CD14-positive monocyte (primary cell): ENCODE measurements around the gene ADAMTS17. TPM values are rescaled to one million over a fixed set of nuclear protein-coding genes. Genes with fewer than 3 reads are reported as not detected.
A peak's percentile ranks its signal among the peaks of the same experiment; 100 is the strongest.

Experiments used
- DNase-seq, 3 donors: peaks; one replicate each; pipeline ENCODE4 v3.0.0-alpha.2; 2011 to 2022
- H2AFZ ChIP-seq: 2 replicates; pipeline ENCODE4 v1.6.0; 2012; ENCODE audit warnings: mild to moderate bottlenecking, low read depth, low read length, inconsistent platforms; ENCODE audit not compliant: insufficient read depth, poor library complexity, severe bottlenecking
- H3K27ac ChIP-seq, 2 donors: 1 replicate in 1 of 2; 2 replicates in 1 of 2; pipeline ENCODE4 v1.5.1; 2012 to 2013; ENCODE audit warnings: low read length in 2 of 2, control low read depth in 1 of 2, inconsistent platforms in 1 of 2, low read depth in 1 of 2, mild to moderate bottlenecking in 1 of 2
- H3K27me3 ChIP-seq, 2 donors: one replicate each; pipeline versions ENCODE4 v1.6.0 to v1.6.1; 2011 to 2013; ENCODE audit warnings: low read length in 2 of 2; ENCODE audit not compliant: control insufficient read depth in 2 of 2, insufficient read depth in 2 of 2
- H3K36me3 ChIP-seq, 2 donors: replicated peaks in 1 of 2; 1 replicate in 1 of 2; 2 replicates in 1 of 2; pipeline versions ENCODE4 v1.5.1 to v1.6.1; 2012 to 2013; ENCODE audit warnings: low read length in 2 of 2, control low read depth in 1 of 2, inconsistent platforms in 1 of 2, mild to moderate bottlenecking in 1 of 2; ENCODE audit not compliant: insufficient read depth in 2 of 2, control insufficient read depth in 1 of 2
- H3K4me1 ChIP-seq, 2 donors: 1 replicate in 1 of 2; 2 replicates in 1 of 2; pipeline versions ENCODE4 v1.5.1 to v1.6.1; 2012 to 2013; ENCODE audit warnings: low read length in 2 of 2, control low read depth in 1 of 2, inconsistent platforms in 1 of 2, mild to moderate bottlenecking in 1 of 2, moderate library complexity in 1 of 2; ENCODE audit not compliant: insufficient read depth in 2 of 2, control insufficient read depth in 1 of 2
- H3K4me2 ChIP-seq: replicated peaks from 2 replicates; pipeline ENCODE3; 2012; ENCODE audit warnings: low read length, moderate library complexity, mild to moderate bottlenecking; ENCODE audit not compliant: poor library complexity, severe bottlenecking; ENCODE audit errors: extremely low read depth
- H3K4me3 ChIP-seq, 3 experiments: fragments of 200-600 bp in 1 of 3; sonication (generic) in 1 of 3; replicated peaks in 1 of 3; 1 replicate in 2 of 3; 2 replicates in 1 of 3; pipeline ENCODE4 v1.5.1; 2011 to 2013; ENCODE audit warnings: low read length in 3 of 3, mild to moderate bottlenecking in 3 of 3, control low read depth in 2 of 3, low read depth in 2 of 3, inconsistent platforms in 1 of 3, moderate library complexity in 1 of 3
- H3K79me2 ChIP-seq: 2 replicates; pipeline ENCODE4 v1.6.0; 2012; ENCODE audit warnings: mild to moderate bottlenecking, control low read depth, inconsistent platforms, low read length, moderate library complexity; ENCODE audit not compliant: insufficient read depth
- H3K9ac ChIP-seq: 2 replicates; pipeline ENCODE4 v1.6.0; 2017; ENCODE audit warnings: low read length, mild to moderate bottlenecking; ENCODE audit not compliant: insufficient read depth, poor library complexity, severe bottlenecking
- H3K9me3 ChIP-seq, 2 donors: replicated peaks in 1 of 2; 1 replicate in 1 of 2; 2 replicates in 1 of 2; pipeline versions ENCODE4 v1.5.1 to v1.6.1; 2012 to 2013; ENCODE audit warnings: low read length in 2 of 2, control low read depth in 1 of 2; ENCODE audit not compliant: control insufficient read depth in 1 of 2, insufficient read depth in 1 of 2
- H4K20me1 ChIP-seq: 2 replicates; pipeline ENCODE4 v1.6.0; 2012; ENCODE audit warnings: mild to moderate bottlenecking, low read length, control low read depth, moderate library complexity; ENCODE audit not compliant: insufficient read depth
- H3K27ac Mint-ChIP-seq, 7 donors: one replicate each; pipeline ENCODE4 v1.8.0; 2020; ENCODE audit warnings: mild to moderate bottlenecking in 7 of 7, mixed read lengths in 7 of 7, moderate library complexity in 6 of 7, inconsistent platforms in 2 of 7
- H3K27me3 Mint-ChIP-seq, 3 donors: one replicate each; pipeline ENCODE4 v1.8.0; 2021 to 2022; ENCODE audit warnings: low read depth in 3 of 3, mild to moderate bottlenecking in 3 of 3, mixed read lengths in 3 of 3, moderate library complexity in 3 of 3, inconsistent platforms in 1 of 3
- H3K36me3 Mint-ChIP-seq, 2 donors: one replicate each; pipeline ENCODE4 v1.8.0; 2020; ENCODE audit warnings: mixed read lengths in 2 of 2, inconsistent platforms in 1 of 2, mild to moderate bottlenecking in 1 of 2
- H3K4me1 Mint-ChIP-seq: one replicate; pipeline ENCODE4 v1.8.0; 2020; ENCODE audit warnings: mild to moderate bottlenecking, mixed read lengths
- H3K4me3 Mint-ChIP-seq, 2 donors: one replicate each; pipeline ENCODE4 v1.8.0; 2020; ENCODE audit warnings: mild to moderate bottlenecking in 2 of 2, mixed read lengths in 2 of 2, moderate library complexity in 1 of 2
- H3K9me3 Mint-ChIP-seq, 7 donors: one replicate each; pipeline ENCODE4 v1.8.0; 2020 to 2022; ENCODE audit warnings: mixed read lengths in 7 of 7, mild to moderate bottlenecking in 6 of 7, moderate library complexity in 6 of 7, inconsistent platforms in 2 of 7
- CTCF ChIP-seq: fragments of 200-600 bp; IDR thresholded peaks from one replicate; pipeline ENCODE4 v1.8.0; 2022; ENCODE audit warnings: antibody characterized with exemption, mild to moderate bottlenecking
- WGBS: methylation state at CpG from one replicate; pipeline ENCODE4 v1.1.5; 2013; ENCODE audit warnings: missing lambda C conversion rate; ENCODE audit not compliant: insufficient coverage; 5-methylcytosine and 5-hydroxymethylcytosine counted together
- intact Hi-C, 2 donors: fragments of 100-400 bp; cut with micrococcal nuclease; formaldehyde crosslinking; loops; one replicate each; pipeline versions ENCODE4 v1.15.0 to v1.15.1; 2023
- polyA plus RNA-seq, 3 donors: library from polyadenylated mRNA; depleted of rRNA in 1 of 3; unstranded in 2 of 3; stranded (reverse) in 1 of 3; fragments of 300-500 nt in 2 of 3; fragments of >200 nt in 1 of 3; fragmentation: Illumina TruSeq in 2 of 3; gene quantifications; 1 replicate in 2 of 3; 2 replicates in 1 of 3; pipeline ENCODE4 v1.2.3, GENCODE V29; 2012 to 2021

The ADAMTS17 gene
- polyA plus RNA-seq, 3 donors, result 0.03 to 0.25 TPM; not detected in 1

GRCh38 chr15:99962006-99962561 is 379.7 kb downstream of the ADAMTS17 start:
- Histone ChIP-seq H2AFZ (no peak overlapping the region), H3K9ac (no peak overlapping the region), H3K4me3 (no peak overlapping the region), H3K36me3 (no peaks in the 10 kb centered on the region), H3K27me3 (no peaks in the 10 kb centered on the region), H3K79me2 (no peaks in the 10 kb centered on the region), H3K9me3 (no peaks in the 10 kb centered on the region), H3K4me2 (no peak overlapping the region), H3K4me1 (no peaks in the 10 kb centered on the region), H4K20me1 (no peaks in the 10 kb centered on the region), H3K27ac (no peak overlapping the region)
- Mint-ChIP-seq H3K27ac (peak overlapping the region in 1 of 7 donors; percentile 45), H3K4me1 (no peaks in the 10 kb centered on the region), H3K36me3 (no peaks in the 10 kb centered on the region), H3K4me3 (no peak overlapping the region), H3K27me3 (peaks cover 0 to 7% (median 4%) of the 10 kb centered on the region in 3 donors), H3K9me3 (peaks cover 0 to 22% (median 8%) of the 10 kb centered on the region in 7 donors)
- 91% methylated on average over 19 of the region's 19 CpGs for WGBS
- intact Hi-C loops, result loop anchor here in 1 of 2 donors (2.0 kb wide), 1 partner anchor 19 kb away; no protein-coding TSS in a partner anchor
- TF ChIP-seq CTCF, result no peak
- DNase-seq, result no peak

DNA sequence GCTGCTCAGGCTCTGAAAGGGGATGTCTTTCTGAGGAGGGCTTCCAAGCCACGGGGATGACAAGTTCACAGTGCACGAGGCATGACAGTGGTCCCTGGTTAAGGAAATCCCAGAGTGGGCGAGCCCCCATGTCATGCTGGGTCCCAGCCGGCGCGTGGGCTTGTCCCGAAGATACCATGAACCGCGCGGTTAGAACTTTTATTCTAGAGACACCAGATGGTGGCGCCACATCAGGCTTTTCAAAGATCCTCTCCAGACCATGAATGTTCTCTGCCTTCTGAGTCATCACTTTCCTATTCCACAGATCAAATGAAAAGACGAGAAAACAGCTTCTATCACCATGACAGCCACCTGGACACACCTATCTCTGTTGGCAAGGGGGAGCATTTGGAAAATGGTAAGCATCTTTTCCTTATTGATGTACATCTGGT is 380.7 kb downstream of the ADAMTS17 start:
- WGBS, result 54% methylated on average over 11 of the region's 12 CpGs

More for the DNA sequence above, 380.7 kb downstream of the ADAMTS17 start:
- Mint-ChIP-seq H3K27ac (no peak overlapping the region), H3K36me3 (no peaks in the 10 kb centered on the region), H3K9me3 (peaks cover 0 to 29% (median 8%) of the 10 kb centered on the region in 7 donors), H3K4me3 (no peak overlapping the region), H3K27me3 (peaks cover 0 to 8% (median 4%) of the 10 kb centered on the region in 3 donors), H3K4me1 (no peaks in the 10 kb centered on the region)
- Histone ChIP-seq H3K4me1 (no peaks in the 10 kb centered on the region), H3K9me3 (no peaks in the 10 kb centered on the region), H3K4me3 (no peak overlapping the region), H3K27ac (no peak overlapping the region), H3K9ac (no peak overlapping the region), H3K27me3 (no peaks in the 10 kb centered on the region), H3K36me3 (no peaks in the 10 kb centered on the region), H2AFZ (no peak overlapping the region), H4K20me1 (no peaks in the 10 kb centered on the region), H3K79me2 (no peaks in the 10 kb centered on the region), H3K4me2 (no peak overlapping the region)
- DNase-seq, result no peak
- intact Hi-C loops, result no loop called here
- no peak for TF ChIP-seq CTCF
